Brain microvascular endothelial cell (primary cell): ENCODE measurements around the gene CDC14A.
A peak's percentile ranks its signal among the peaks of the same experiment; 100 is the strongest.

Source experiments
- DNase-seq: peaks from one replicate; pipeline ENCODE4 v3.0.0-alpha.2; 2020
- H3K27ac ChIP-seq: fragments of 250-450 bp; sonication (Bioruptor Pico); 2 replicates; pipeline ENCODE4 v1.5.1; 2020; ENCODE audit warnings: mild to moderate bottlenecking, moderate library complexity
- H3K27me3 ChIP-seq: fragments of 250-450 bp; sonication (Bioruptor Pico); replicated peaks from 2 replicates; pipeline ENCODE4 v1.5.1; 2020; ENCODE audit warnings: mild to moderate bottlenecking
- H3K36me3 ChIP-seq: fragments of 250-450 bp; sonication (Bioruptor Pico); replicated peaks from 2 replicates; pipeline ENCODE4 v1.5.1; 2020; ENCODE audit warnings: mild to moderate bottlenecking
- H3K4me3 ChIP-seq: 2 replicates; pipeline ENCODE4 v1.5.1; 2011; ENCODE audit warnings: low read depth, mild to moderate bottlenecking, control low read depth, low read length, moderate library complexity
- CTCF ChIP-seq: IDR thresholded peaks from 2 replicates; pipeline ENCODE4 v1.5.1; 2011; ENCODE audit warnings: low read depth, mild to moderate bottlenecking, moderate library complexity, low read length, control low read depth, inconsistent platforms; ENCODE audit errors: missing control alignments
- in situ Hi-C: cut with HindIII; loops from 2 replicates; pipeline ENCODE4 v1.10.0; 2017; ENCODE audit warnings: low sequenced_read_pairs, low pct_ligation_motif_present

CDC14A gene

GRCh38 chr1:100382657-100383056, 30.4 kb downstream of the CDC14A start:
- TF ChIP-seq CTCF, result no peak
- H3K4me3 ChIP-seq, result no peak overlapping the region
- H3K27ac ChIP-seq, result no peak overlapping the region
- no peak for DNase-seq
- H3K27me3 ChIP-seq, result no peaks in the 10 kb centered on the region
- in situ Hi-C loops, result no loop called here
- no peaks in the 10 kb centered on the region for H3K36me3 ChIP-seq

DNA sequence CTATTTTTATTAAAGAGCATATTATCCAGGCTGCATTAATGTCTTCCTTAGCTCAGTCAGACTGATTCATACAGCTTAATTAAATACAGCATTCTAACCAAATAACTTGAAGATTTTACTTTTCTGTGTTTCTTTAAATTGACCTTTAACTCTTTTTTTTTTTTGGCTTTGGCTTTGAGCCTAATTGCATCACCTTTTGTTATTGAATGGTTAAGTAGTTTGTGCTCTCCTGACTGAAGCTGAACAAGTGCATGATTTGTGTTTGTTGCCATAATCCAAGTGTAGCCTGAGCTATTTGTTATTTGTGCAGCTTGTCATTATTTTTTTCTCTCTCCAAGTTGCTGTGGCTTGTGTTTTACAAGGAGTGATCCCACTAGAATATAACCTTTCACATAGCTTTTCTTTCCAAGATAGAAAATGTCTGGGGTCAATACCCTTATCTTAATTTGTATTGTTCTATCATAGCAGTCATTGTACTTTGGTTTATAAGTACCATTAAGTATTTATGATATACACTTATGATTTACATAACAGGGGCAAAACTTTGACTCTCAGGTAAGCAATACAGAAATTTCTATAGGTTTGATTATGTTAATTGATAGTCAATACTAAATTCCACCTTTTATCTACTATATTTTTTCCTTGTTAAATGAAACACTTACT, 31.6 kb downstream of the CDC14A start:
- Histone ChIP-seq H3K27ac (no peak overlapping the region), H3K27me3 (no peaks in the 10 kb centered on the region), H3K4me3 (no peak overlapping the region), H3K36me3 (no peaks in the 10 kb centered on the region)
- DNase-seq, result no peak
- in situ Hi-C loops, result no loop called here
- TF ChIP-seq CTCF, result no peak

- Histone ChIP-seq H3K27me3 (no peaks in the 10 kb centered on the region), H3K4me3 (no peak overlapping the region), H3K36me3 (no peaks in the 10 kb centered on the region), H3K27ac (peak overlapping the region; percentile 48)
- peak; percentile 11 for DNase-seq
- TF ChIP-seq CTCF, result no peak
- in situ Hi-C loops, result no loop called here
These were observed 34.9 kb downstream of the CDC14A start for GRCh38 chr1:100387209-100387608.

DNA sequence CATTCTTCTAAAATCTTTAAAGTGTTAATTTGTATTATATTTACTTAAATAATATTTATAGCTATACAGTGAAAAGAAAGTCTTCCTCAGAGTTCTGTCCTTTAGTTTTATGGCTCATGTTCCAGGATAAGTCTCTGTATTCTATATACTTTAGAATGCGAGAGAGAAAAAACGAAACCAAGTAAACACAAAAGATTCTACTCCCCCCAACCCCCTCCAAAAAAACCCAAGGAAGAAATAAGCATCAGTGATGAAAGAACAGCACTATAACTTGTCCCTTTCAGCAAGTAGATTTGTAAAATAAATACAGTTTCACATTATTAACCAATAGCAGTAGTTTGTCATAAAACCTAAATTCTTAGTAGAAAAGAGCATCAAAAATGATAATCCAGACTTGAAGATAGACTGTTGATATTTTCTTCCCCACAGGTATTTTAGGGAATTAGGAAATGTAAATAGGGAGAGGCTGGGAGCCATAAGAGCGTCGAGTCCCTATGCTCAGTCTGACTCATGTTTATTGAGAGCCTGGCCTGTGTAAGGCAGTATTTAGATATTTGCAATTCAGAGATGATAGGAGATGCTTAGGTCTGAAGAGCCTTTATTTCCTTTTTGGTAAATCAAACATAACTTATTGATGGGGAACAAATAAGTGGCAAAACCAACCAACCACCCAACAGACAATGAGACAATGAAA, 35.5 kb downstream of the CDC14A start:
- TF ChIP-seq CTCF, result no peak
- H3K36me3 ChIP-seq, result no peaks in the 10 kb centered on the region
- H3K27me3 ChIP-seq, result no peaks in the 10 kb centered on the region
- no peak for DNase-seq
- no peak overlapping the region for H3K4me3 ChIP-seq
- in situ Hi-C loops, result no loop called here
- peak overlapping the region; percentile 48 for H3K27ac ChIP-seq

- no peak overlapping the region for H3K27ac ChIP-seq
- TF ChIP-seq CTCF, result no peak
- no peaks in the 10 kb centered on the region for H3K27me3 ChIP-seq
- H3K36me3 ChIP-seq, result no peaks in the 10 kb centered on the region
- DNase-seq, result no peak
- no peak overlapping the region for H3K4me3 ChIP-seq
- in situ Hi-C loops, result no loop called here
These were observed 38.2 kb downstream of the CDC14A start for GRCh38 chr1:100390531-100390930.
